LNCaP clone FGC (cell line): ENCODE data around the gene PLCXD1.

ENCODE experiments used
- DNase-seq: peaks from one replicate; pipeline ENCODE4 v3.0.0-alpha.2; 2011; ENCODE audit warnings: low read depth
- H3K4me3 ChIP-seq: 2 replicates; pipeline ENCODE4 v1.5.1; 2011; ENCODE audit warnings: mild to moderate bottlenecking, low read depth, low read length, control low read depth
- TF ChIP-seq, protein P1 (sequence below): IDR thresholded peaks from 2 replicates; pipeline ENCODE4 v1.5.1; 2012; ENCODE audit warnings: mild to moderate bottlenecking; ENCODE audit not compliant: control insufficient read depth, insufficient read depth; ENCODE audit errors: extremely low read depth

Gene PLCXD1

DNA sequence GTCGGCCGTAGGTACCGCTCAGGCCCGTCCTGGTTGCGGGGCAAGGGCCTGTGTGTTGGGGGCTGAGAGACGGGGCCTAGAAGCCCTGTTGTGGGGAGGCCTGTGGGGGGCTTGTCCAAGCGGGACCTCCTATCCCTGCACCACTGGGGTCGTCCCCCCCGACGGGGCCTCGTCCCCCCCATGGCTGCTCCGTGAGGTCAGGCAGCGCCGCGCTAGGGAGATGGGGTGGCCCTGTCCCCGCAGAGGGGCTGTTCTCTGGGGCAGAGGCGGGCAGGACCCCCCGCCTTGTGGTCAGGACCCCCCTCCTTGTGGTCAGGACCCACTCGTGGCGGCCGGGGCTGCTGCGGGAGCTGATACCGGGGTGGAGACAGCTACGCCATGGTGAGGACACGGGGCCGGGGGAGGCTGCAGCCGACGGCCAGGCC, 49.6 kb downstream of the PLCXD1 start:
- TF ChIP-seq, protein P1, sequence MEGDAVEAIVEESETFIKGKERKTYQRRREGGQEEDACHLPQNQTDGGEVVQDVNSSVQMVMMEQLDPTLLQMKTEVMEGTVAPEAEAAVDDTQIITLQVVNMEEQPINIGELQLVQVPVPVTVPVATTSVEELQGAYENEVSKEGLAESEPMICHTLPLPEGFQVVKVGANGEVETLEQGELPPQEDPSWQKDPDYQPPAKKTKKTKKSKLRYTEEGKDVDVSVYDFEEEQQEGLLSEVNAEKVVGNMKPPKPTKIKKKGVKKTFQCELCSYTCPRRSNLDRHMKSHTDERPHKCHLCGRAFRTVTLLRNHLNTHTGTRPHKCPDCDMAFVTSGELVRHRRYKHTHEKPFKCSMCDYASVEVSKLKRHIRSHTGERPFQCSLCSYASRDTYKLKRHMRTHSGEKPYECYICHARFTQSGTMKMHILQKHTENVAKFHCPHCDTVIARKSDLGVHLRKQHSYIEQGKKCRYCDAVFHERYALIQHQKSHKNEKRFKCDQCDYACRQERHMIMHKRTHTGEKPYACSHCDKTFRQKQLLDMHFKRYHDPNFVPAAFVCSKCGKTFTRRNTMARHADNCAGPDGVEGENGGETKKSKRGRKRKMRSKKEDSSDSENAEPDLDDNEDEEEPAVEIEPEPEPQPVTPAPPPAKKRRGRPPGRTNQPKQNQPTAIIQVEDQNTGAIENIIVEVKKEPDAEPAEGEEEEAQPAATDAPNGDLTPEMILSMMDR = no peak

GRCh38 chrX:331151-331824, 50.1 kb downstream of the PLCXD1 start:
- TF ChIP-seq, protein P1 = no peak
- no peak overlapping the region for H3K4me3 ChIP-seq
- DNase-seq = no peak

More for the DNA sequence above, 49.6 kb downstream of the PLCXD1 start:
- H3K4me3 ChIP-seq = no peak overlapping the region
- no peak for DNase-seq

DNA sequence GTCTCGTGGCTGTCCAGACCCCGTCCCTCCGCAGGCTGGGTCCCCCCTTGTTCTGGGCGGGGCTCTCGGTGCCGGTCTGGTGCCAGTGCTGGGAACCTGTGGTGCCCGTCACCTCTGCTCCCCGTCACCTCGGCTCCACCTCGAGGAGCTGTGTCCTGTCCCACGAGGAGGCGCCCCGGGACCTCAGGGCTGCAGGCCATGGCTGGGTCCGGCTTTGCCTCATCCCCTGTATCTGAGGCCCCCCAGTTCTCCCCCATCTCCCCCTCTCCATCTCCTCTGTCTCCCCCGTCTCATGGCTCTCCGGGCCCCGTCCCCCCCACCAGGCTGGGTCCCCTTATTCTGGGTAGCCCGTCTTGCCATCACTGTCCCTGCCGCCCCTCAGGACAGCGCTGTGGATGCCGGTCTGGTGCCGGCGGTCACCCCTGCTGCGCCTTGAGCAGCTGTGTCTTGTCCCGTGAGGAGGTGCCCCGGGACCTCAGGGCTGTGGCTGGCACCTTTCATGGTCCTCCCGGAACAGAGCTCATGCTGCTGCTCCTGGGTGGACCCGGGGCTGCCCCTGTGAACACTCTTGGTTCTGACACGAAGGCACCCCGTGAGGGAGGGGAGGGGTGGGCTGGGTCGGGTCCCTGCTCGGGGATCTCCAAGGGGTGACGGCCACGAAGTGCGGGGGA, 50.8 kb downstream of the PLCXD1 start:
- H3K4me3 ChIP-seq = no peak overlapping the region

GRCh38 chrX:332496-332860, 51.3 kb downstream of the PLCXD1 start:
- no peak for DNase-seq
- no peak overlapping the region for H3K4me3 ChIP-seq
- TF ChIP-seq, protein P1 = no peak

More for the DNA sequence above, 50.8 kb downstream of the PLCXD1 start:
- TF ChIP-seq, protein P1 = peak; percentile 19; the same call in 1 of the 2 replicates
- DNase-seq = no peak

DNA sequence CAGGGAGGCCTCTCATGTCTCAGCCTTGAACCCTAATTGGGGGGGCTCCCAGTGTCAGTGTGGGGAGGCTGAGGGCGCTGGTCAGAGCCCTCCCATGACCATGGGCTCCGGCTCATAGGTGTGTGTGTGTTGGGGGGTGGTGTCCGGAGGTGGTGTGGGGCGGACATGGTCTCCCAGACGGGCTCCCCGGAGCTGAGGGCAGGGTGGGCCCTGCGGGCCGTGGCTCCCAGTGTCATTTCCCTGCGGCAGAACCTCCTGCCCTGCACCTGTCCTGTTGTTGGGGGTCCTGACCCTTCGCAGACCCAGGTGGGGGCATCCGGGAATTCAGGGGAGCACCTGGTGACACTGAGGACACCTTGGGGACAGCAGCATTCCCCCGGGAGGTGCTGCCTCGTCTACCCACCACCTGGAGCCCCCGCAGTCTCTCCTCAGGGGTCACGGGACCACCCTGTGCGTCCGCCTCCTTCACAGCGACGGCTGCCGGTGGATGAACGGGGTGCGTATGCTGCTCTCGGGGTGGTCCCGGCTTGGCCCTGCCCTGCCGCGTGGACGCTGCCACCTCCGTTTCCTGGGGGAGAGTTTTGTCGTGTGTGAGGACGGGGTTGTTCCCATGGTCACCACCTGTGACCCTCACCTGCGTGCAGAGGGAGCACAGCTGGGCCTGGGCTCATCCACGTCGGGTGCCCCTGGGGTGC, 51.9 kb downstream of the PLCXD1 start:
- TF ChIP-seq, protein P1 = no peak
- no peak for DNase-seq
- no peak overlapping the region for H3K4me3 ChIP-seq

DNA sequence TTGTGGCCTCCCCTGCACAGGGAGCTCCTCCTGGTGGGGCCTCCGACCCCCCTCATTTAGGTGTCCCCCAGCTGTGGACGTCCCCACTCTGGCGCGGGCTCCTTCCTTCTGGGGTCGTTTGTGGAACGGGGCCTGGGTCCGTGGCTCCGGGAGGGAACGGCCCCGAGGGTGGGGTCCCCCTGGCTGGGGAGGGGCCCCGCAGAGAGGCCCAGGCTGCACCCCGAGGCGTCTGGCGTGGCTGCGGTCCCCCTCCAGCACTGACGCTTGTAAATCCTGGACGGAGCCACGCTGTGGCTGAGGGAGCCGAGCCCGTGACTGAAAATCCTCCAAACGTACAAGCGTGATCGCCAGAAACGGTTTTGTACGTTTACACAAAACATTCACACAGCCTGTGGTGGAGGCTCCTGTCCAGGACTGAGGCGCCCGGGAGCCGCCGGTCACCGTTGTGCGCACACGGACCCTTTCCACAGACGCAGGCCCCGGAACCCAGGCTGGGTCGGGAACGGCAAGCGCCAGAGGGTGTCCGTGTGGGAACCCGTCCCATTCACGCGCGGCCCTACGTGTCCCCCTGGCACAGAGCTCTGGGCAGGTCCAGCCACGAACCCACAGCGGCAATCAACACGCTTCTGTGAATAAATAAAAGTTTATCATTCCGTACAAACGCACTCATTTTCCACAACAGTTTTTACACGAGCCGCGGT, 52.6 kb downstream of the PLCXD1 start:
- TF ChIP-seq, protein P1 = no peak
- no peak overlapping the region for H3K4me3 ChIP-seq
- no peak for DNase-seq
